Stimulated activated CD8-positive, alpha-beta memory T cell treated with anti-CD3 and anti-CD28 coated beads, Interleukin-15, amount 100 ng/mL, for 1 hour (primary cell): ENCODE results near the gene DHX8.

Experiments used
- DNase-seq: peaks from one replicate; pipeline ENCODE4 v3.0.0-alpha.2; 2020; ENCODE audit warnings: low read depth

Gene DHX8

GRCh38 chr17:43574896-43575525 lies 91.2 kb downstream of the DHX8 start:
- DNase-seq: no peak
